Femur (tissue), 1 donor: Measurements from ENCODE around the gene ACAP2.

ENCODE experiments used
- DNase-seq: peaks from one replicate; pipeline ENCODE4 v3.0.0-alpha.2; 2017

ACAP2 gene

DNA sequence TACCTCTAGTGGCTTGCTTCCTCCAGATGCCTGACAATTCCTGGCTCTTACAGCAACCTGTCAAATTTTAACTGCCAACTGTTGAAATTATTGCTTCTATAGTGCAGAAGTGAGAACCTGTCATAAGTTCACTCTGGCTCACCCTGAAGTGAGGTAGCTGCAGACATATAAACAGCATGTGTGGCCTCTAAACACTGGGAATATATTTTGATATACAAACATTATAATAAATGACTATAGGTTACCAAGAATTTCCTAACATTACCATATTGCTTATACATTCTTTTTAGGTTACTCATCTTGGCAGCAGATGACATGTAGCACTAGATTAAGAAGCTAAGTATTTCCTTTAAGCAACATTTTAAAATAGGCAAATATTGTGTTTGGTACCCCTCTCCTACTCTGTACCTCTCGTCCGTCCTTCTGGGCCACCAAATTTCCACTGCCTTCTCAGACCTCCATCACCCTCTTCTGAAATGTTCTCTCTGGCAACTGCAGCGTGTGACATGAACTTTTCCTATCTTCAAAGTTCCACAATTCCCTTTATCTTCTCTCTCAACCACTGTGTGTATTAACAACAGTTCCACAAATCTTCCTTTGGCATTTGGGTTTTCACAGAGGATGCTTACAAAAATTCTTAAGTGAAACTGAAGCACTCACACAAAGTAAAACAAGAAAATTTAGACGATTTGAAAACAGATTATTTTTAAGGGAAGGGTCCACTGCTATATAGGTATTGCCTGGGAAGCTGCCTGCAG lies 156.5 kb downstream of the ACAP2 start:
- DNase-seq = no peak

DNA sequence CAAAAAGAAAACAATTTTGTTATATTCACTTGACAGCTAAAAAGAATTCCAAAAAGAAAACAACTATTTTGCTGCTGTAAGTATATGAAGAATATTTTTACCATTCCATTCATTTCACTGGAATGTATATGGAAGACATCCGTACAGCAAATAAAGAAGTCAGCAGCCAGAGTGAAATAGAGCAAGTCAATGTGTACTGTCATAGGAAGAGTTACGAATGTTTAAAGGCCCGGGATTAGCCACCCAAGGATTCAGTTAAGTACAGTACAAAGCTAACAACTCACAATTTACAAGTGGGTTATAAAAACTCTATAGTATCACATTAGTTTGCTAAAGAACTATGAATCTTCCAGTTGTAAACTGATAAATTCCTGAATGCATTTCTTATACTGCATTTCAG lies 157.4 kb downstream of the ACAP2 start:
- DNase-seq = no peak

DNA sequence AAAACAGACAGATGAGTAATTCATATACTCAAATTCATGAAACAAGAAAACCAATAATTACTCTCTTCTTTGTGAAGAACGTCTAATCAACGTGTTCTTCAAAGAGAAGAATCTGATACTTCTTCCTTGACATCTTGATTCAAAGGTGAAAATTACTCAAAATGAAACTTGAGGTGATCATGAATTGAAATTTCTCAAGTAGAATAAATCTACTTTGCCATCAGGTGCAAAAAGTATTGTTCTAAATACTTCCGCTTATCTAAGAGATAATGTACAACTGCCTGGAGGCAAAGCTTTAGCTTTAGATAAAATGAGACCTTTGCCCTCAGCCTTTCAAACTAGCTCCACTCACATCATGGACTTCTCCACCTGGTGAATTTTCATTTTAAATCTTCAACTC lies 158.0 kb downstream of the ACAP2 start:
- DNase-seq = no peak

DNA sequence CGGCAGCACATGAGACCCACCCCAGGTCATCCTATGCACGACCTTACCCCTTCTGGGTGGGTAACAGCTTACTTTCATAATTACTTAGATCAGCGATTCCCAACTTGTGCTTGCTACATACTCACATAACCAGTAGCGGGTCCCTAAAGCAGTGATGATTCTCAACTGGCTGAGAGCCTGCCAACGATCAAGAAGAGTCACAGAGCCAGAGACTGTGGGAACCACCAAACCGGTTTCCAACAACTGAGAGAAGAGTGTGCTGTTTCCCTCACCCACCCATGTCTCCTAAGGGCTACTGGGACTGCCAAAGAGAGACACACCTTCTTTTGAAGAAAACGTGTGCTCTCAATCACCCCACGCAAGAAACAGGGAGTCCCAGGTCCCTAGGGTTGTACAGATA lies 159.9 kb downstream of the ACAP2 start:
- DNase-seq = no peak

DNA sequence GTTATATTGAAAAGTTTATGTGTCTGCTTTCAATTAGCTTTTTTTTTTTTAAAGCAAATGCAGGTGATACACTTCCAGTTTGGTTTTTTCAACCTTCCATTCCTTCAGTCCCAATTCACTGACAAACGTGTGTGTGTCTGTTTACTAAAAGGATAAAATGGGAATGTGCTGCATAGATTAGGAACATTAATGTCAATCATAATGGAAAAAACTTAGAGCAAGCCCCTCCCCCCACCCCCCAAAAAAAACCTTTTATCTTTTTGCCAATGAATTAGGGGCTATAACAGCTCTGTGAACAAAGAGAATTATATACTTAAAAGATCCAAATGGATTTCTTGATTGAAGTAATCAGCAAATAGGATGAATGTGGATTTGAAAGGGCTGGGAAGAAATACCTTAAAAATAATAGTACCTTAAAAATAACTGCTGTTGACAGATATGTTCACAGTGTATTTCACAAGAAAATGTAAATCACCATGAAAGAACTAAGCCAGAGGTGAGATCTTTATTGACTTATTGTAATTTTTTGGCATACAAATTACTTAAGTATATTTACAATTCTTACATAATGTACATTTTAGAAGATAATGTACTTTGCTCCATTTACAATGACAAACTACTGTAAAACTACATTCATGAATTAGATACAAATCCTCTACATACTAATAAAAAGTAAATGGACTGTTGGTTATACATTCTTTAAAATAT lies 168.4 kb downstream of the ACAP2 start:
- DNase-seq = no peak

DNA sequence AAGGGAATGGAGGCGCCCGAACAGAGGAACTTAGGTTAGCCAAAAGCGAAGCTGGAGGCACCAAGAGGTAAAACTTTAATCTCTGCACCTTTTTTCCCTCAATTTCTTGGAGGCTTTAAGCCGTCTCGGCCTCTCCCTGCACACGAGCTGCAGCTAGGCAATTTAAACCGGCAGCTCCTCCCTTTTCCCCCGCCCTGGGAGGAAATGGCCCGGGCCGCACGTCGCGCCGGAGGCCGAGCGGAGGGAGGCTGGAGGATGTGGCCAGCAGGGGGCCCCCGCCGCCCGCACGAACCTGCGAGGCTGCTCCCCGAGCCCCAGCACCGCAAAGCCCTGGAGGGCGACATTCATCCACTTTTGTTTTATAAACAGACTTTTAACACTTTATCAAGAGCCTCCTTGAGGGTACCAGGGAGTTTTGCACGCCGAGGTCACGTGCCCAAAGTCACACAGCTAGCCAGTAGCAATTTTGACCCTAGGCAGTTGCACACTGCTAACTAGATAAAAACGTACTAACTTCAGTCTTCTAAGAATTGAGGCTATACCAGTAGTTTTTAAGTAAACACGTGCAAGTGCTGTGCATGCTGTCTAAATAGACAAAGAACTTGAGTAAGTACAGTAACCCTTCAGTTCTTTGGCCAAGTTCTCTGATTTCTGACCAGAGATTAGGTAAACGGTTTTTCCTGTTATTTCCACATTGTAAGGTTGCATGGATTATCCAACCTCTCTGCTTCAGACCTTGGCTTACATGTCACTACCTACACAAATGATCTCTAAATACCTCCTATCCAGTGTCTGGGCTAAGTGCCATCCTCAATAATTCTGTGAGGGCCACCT lies 171.2 kb downstream of the ACAP2 start:
- peak; percentile 93 for DNase-seq

DNA sequence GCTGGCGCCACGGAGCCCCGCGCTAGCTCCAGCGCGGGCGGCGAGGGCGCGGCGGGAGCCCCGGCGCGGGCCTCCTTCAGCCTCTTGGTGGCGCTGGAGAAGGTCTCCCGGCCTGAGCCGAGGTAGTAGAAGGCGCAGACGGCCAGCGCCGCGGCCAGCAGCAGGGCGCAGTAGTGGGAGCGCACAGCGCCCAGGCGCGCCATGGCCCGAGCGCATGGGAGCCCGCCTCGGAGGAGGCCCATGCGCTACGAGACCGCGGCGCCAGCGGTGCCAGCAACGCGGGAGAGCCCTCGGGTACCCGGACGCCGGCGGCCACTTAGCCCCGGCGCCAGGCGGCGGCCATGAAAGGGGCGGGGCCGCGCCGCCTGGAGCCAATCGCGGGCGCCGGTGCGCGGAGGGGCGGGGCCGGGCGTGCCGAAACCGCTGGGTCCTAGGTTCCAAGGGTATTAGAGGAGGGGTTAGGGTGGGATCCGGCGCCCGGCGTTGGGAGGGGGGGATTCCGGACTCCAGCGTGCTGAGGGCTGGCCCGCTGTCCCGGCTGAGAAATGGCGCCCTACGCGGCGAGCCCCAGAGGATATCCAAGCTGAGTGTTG lies 171.9 kb downstream of the ACAP2 start, which contains the start of gene XXYLT1:
XXYLT1 (minus strand) TSS at position 343 of the 593 bp plus-strand sequence; CDS start at position 242, 101 bp downstream.
- DNase-seq = peak; percentile 94

DNA sequence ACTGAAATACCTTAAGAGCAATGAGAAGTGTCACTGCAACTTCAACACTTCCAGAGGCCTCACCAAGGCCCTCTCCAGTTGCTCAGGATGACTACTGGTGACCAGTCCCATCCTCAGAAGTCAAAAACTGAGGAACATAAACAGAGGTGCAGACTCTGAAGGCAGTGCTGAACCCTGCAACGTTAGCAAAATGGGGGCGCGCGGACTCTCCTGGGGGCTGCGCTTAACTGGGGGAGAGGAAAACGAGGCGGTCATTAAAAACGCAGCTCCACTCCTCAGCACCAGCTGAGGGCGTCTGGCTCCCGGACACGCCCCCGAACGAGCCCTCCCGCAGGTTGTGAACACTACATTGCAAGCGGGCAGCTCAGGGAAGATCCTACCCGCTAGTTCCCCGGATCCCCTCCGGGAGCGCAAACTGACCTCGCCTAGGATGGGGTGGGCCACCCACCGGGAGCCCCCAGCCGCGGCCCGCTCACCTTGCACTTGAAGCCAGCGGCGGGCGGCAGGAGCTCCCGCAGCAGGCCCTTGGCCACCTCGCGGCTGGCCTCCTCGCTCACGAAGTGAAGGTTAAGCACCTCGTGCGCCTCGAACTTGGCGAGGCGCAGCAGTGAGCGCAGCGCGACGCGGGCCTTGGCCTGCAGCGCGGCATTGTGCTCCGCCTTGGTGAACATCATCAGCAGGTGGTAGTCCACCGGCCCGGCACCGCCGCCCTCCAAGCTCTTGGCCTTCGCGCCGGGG lies 172.6 kb downstream of the ACAP2 start:
- no peak for DNase-seq

DNA sequence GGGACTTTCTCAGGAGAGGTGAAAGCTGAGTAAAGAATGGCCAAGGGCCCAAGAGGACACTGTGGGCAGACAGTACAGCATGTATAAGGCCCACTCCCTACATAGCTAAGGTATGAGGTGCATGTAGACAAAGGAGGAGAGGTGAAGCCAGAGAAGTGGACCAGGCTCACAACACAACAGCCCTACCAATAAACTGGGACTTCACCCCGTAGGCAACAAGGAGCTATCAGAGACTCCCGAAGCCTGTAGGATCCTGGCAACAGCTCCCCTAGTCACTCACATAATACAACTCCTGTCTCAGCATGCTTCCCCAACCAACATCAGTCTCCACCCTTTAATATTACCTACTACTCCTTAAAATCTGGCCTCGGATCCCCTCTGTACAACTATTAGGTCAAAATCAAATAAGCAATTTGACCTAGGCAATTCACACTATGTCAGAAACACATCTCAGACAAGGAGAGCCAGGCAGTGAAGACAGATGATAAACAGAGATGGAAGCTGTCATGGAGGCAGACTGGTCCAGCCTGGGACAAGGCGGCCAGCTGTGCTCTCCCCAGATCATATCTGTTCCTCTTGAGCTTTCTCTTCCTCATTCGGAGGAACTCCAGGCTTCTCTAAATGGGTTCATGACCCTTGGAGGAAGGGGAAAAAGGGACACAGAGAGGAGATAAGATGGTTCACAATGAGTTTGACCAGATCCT lies 173.3 kb downstream of the ACAP2 start:
- DNase-seq = no peak

DNA sequence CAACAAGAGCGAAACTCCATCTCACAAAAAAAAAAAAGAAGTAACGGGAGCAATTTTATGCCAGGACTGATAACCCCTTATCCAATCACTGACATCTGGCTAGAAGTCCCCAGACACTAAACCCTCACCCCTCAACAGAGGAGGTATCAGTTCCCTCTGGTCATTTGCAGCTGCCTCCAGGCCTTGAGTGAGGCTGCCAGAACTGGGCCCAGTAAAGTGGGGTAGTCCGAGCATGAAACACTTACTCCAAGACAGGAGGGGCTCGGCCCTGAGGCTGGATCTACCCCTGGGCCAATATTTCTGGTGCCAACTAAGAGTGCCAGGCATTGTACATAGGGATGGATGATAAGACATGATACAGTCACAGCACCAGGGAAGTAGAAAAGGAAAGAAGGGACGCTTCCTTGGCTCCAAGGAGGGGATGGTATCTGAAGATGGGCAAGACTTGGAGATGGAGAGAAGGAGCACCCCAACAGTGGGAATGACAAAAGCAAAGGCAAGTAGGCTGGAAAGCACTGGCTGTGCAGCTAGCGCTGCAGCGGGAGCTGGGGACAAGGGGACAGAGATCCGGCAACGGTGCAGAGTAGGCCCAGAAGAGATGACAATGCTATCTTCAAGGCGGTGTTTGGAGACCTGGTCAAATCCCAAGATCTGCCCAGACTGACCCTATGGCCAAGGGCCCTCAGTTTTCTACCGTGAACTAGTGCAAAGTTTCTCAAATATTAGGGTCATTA lies 174.1 kb downstream of the ACAP2 start:
- no peak for DNase-seq

DNA sequence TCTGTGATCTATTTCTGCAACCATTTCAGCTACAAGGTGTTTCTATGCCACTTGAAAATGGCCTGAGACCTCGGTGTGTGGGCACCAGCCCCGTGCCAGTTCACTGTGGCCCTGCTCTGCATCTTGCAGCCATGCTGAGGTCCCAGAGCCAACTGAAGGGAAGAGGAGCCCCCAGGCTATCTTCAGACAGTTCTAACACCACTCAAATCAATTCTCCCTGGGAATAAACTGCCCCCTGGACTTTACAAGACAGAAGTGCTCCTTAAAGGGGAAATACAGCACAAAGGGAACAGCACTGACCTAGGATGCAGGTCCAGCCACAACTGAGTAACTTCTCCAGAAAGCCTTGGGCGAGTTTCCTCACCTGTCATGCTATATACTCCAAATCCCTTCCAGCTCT lies 175.7 kb downstream of the ACAP2 start:
- no peak for DNase-seq

DNA sequence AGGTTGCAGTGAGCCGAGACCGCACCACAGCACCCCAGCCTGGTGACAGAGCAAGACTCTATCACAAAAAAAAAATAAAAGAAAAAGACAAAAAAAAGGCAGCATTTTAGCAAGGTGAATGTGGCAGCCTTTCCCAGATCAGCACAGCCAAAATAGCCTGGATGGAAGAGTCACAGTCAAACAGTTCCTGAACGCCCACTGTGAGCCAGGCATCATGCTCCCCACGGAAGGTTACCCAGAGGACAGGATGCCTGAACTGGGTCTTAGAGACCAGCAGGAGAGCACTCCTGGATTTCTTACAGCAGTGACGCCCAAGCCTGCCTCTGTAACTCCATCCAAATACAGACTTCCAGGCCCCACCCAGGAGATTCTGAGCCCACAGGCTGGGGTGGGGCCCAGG lies 176.4 kb downstream of the ACAP2 start:
- no peak for DNase-seq

DNA sequence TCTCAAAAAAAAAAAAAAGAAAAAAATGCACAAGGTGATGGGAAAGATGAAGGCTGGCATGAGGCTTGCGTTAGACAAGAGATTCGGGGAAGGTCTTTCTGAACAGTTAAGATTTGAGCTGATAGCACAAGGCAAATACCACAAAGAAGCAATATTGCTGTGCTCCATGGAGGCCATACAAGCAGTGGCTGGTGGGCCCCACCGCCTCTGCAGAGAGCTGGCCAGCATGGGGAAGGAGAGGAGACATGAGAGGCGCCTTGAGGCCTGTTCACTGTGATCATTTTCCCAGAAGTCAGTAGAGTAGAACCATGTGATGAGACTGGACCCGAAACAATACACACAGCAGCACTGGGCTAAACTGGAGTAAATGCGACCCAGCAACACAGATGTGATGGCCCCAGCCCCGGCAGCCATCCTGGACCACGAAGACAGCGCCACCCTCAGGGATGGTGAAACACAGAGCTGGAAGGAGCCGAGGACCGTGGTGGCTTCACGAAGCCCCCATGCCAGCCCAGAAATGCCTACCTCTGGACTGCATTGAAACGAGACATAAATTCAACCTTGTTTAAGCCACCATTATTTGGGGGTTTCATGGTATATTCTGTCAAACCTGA lies 177.3 kb downstream of the ACAP2 start:
- DNase-seq = no peak

DNA sequence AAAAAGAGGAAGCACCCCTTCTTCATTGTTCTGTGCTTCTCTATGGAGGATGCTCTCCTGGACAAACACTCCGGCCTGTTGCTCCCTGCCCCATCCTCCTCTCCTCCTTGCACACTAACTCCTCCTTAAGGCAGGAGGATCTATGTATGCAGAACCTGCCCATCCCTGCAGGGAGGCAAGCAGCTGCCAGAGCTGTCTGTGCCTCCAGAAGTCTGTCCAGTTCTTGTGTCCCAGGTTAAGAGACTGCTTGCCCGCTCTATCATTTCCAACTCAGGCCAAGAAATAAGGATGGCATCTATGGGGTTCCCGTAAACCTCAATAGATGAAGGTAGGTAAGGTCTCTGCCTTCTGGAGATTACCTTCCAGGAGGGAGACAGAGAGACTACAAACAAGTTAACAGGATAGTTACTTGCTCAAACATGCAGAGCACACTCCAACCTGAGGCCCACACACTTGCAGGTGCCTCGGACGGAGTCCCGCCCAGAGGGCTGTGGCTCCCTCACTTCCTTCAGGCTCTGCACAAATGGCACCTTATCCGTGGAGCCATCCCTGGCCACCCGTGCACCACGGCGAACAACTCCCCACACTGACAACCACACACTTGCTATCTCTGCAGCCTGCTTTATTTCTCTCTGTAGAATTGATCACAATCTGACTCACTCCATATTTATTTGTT lies 178.8 kb downstream of the ACAP2 start:
- no peak for DNase-seq

DNA sequence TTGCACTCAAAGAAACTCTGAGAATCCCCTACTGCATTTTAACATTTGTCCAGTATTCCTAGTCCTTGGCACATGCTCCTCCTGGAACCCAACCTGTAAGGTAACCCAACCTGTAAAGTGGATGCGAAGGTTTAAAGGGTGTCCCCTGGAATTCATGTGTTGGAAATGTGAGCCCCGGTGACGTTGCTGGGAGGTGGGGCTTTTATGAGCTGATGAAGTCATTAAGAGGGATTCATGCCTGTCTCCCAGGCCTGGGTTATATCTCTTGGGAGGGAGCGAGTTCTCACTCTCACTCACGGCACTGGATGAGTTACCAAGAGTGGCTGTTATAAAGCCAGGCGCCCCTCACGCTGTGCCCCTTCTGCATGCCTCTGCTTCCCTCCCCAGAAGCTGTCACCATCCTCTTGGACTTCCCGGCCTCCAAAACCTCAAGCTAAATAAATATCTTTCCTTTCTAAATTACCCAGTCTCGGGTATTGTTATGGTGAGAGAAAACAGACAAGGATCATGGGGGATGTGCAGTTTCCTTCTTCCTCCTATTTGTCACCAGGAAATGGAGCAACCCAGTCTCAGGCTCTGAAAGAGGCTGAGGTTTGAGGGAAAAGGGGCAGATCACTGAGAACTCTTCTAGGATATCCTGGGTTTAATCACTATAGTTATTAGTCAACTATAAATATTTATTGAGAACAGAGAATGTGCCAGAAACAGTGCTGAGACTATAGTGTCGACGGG lies 179.5 kb downstream of the ACAP2 start:
- no peak for DNase-seq

DNA sequence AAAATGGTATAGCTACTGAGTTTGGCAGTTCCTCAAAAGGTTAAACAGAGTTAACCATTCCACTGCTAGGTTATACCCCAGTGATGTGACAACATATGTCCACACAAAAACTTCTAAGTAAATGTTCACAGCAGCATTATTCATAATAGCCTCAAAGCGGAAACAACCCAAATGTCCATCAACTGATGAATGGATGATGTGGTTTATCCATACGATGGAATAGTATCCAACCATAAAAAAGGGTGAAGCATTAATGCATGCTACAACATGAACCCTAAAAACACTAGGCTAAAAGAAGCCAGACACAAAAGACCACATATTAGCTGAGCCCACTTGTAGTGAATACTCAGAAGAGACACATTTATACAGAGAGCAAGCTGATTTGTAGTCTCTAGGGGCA lies 180.9 kb downstream of the ACAP2 start:
- no peak for DNase-seq

DNA sequence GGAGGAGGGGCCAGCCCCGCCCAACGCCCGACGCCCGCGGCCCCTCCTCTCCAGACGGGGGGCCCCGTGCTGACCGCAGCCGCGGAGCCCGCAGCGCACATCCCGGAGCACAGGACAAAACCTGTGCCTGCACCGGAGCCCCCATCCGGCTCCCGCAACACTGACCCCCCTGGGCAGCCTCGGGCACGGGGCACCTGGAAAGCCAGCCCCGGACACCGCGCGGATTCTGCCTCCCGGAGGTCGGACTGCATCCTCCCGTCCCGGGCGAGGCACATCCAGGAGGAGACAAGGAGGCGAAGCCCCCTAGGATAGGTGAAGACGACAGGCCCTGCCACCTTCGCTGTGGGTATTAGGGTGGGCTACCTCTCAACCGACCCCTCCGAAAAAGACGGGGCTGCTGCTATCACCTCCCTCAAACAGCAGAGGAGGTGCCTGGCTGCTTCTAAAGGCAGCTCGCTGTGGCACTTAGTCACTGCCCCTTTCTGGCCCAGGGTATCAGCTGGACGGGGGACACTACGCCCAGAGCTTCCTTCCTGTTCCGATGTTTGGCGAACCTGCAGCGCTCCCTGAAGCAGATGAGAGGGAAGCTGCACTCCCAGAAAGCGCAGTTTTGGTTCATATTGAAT lies 182.4 kb downstream of the ACAP2 start:
- DNase-seq = no peak

DNA sequence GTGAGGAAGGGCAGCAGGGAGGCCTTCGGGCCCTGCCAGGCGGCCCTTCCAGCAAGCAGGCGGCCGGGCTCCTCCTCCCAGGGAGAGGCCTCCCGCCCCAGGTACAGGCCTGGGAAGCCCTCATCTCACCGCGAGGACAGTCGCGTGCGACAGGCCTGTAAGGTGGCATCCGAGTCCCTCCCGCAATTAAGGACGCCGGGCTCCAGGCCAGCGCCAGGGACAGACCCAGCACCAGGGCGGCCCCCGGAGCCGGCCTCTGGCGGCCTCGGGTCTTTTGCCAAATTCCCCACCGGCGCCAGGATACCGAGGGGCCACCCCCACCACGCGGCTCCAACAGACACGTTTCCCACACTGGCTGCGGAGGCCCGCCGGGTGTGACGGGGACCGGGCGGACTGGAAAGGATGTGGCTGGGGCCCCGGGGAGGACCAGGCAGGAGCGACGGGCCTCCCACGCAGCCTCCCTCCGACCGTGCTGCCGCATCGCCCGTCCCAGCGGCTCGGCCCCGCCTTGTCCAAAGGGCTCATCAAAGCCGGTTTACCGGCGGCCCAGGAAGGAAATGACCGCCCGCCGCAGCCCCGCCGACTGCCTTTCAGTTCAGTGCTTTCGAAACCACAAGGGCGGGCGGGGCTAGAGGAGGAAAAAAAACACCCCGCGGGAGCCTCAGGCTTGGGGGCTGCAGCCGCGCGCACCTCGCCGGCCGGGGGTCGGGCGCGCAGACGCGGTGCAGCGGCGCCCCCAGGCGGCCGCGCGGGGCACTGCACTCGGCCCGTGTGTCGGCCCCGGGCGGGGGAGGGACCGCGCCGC lies 183.1 kb downstream of the ACAP2 start:
- DNase-seq = peak; percentile 95
